HepG2 (cell line): ENCODE measurements around the gene FBXL12. TPM values are rescaled to one million over a fixed set of nuclear protein-coding genes. Genes with fewer than 3 reads are reported as not detected.

ENCODE experiments used
- FOXA1 ChIP-seq, 2 experiments: fragments of 450-650 bp in 1 of 2; sonication (generic) in 1 of 2; formaldehyde crosslinking in 1 of 2; IDR thresholded peaks; 2 replicates each; pipeline versions ENCODE4 v1.4.0 to v1.6.1; 2016 to 2020; ENCODE audit warnings: missing genetic modification reagents in 1 of 2
- GABPA ChIP-seq, 2 experiments: IDR thresholded peaks; 2 replicates each; pipeline ENCODE4 v1.6.1; 2011 to 2016; ENCODE audit warnings: low read depth in 2 of 2, low read length in 1 of 2, missing biosample characterization in 1 of 2, missing genetic modification characterization in 1 of 2
- HNRNPK ChIP-seq: fragments of 200-400 bp; formaldehyde crosslinking; IDR thresholded peaks from 2 replicates; pipeline ENCODE4 v1.6.1; 2018; ENCODE audit warnings: low read length, low read depth, moderate library complexity, mild to moderate bottlenecking; ENCODE audit not compliant: poor library complexity, severe bottlenecking
- NFE2 ChIP-seq: sonication (generic); formaldehyde crosslinking; IDR thresholded peaks from 2 replicates; pipeline ENCODE4 v1.4.0; 2020; ENCODE audit warnings: missing genetic modification reagents
- PHF20 ChIP-seq: sonication (generic); formaldehyde crosslinking; IDR thresholded peaks from 2 replicates; pipeline ENCODE4 v1.5.0; 2020; ENCODE audit warnings: mild to moderate bottlenecking, missing genetic modification reagents
- PITX1 ChIP-seq: sonication (generic); formaldehyde crosslinking; IDR thresholded peaks from 2 replicates; pipeline ENCODE4 v1.5.1; 2020; ENCODE audit warnings: mild to moderate bottlenecking, missing genetic modification reagents
- RAD21 ChIP-seq: fragments of 450-650 bp; formaldehyde crosslinking; IDR thresholded peaks from 2 replicates; pipeline ENCODE4 v1.5.0; 2020; ENCODE audit warnings: mild to moderate bottlenecking
- RBAK ChIP-seq: sonication (generic); formaldehyde crosslinking; IDR thresholded peaks from 2 replicates; pipeline ENCODE4 v1.5.1; 2020; ENCODE audit warnings: mild to moderate bottlenecking, missing genetic modification reagents
- RNF2 ChIP-seq: fragments of 450-650 bp; conservative IDR thresholded peaks from 2 replicates; pipeline ENCODE4 v1.6.1; 2016; ENCODE audit warnings: low read depth
- SNAPC2 ChIP-seq: sonication (generic); formaldehyde crosslinking; IDR thresholded peaks from 2 replicates; pipeline ENCODE4 v1.8.1; 2022; ENCODE audit warnings: mild to moderate bottlenecking, missing genetic modification reagents
- USF2 ChIP-seq, 2 experiments: sonication (generic) in 1 of 2; formaldehyde crosslinking in 1 of 2; IDR thresholded peaks; 2 replicates each; pipeline versions ENCODE4 v1.5.1 to v1.6.1; 2011 to 2020; ENCODE audit warnings: borderline replicate concordance in 1 of 2, low read depth in 1 of 2, low read length in 1 of 2, mild to moderate bottlenecking in 1 of 2, missing genetic modification reagents in 1 of 2, moderate library complexity in 1 of 2
- ZBTB44 ChIP-seq: sonication (generic); formaldehyde crosslinking; IDR thresholded peaks from 2 replicates; pipeline ENCODE4 v1.4.0; 2020; ENCODE audit warnings: missing genetic modification reagents
- ZFP1 ChIP-seq: IDR thresholded peaks from 2 replicates; pipeline ENCODE4 v1.6.1; 2016
- ZNF260 ChIP-seq: sonication (generic); formaldehyde crosslinking; IDR thresholded peaks from 2 replicates; pipeline ENCODE4 v1.4.0; 2020; ENCODE audit warnings: missing genetic modification reagents, low read depth, mild to moderate bottlenecking, borderline replicate concordance
- ZNF281 ChIP-seq: sonication (generic); formaldehyde crosslinking; IDR thresholded peaks from 2 replicates; pipeline ENCODE4 v1.4.0; 2020; ENCODE audit warnings: missing genetic modification reagents, borderline replicate concordance
- ZNF572 ChIP-seq: sonication (generic); formaldehyde crosslinking; IDR thresholded peaks from 2 replicates; pipeline ENCODE4 v1.5.1; 2020; ENCODE audit warnings: mild to moderate bottlenecking, missing genetic modification reagents
- ZNF704 ChIP-seq: sonication (generic); formaldehyde crosslinking; IDR thresholded peaks from 2 replicates; pipeline ENCODE4 v1.8.1; 2023; ENCODE audit warnings: mild to moderate bottlenecking, inconsistent platforms, moderate library complexity, missing genetic modification reagents, borderline replicate concordance
- ZNF790 ChIP-seq: sonication (generic); formaldehyde crosslinking; IDR thresholded peaks from 2 replicates; pipeline ENCODE4 v1.8.0; 2022; ENCODE audit warnings: missing genetic modification reagents, mild to moderate bottlenecking, borderline replicate concordance
- ZNF792 ChIP-seq: IDR thresholded peaks from 2 replicates; pipeline ENCODE4 v1.6.1; 2016
- ZNF83 ChIP-seq: sonication (generic); formaldehyde crosslinking; IDR thresholded peaks from 2 replicates; pipeline ENCODE4 v1.4.0; 2020; ENCODE audit warnings: missing genetic modification reagents, mild to moderate bottlenecking, borderline replicate concordance
- polyA plus RNA-seq, 8 experiments: library from polyadenylated mRNA; depleted of rRNA in 3 of 8; stranded (reverse) in 7 of 8; unstranded in 1 of 8; fragments of >200 nt; fragmentation: Illumina TruSeq in 4 of 8; extraction: Trizol in 4 of 8; gene quantifications; 2 replicates each; pipeline versions ENCODE4 v1.2.1 to v1.2.3, GENCODE V29; 2011 to 2016; ENCODE audit warnings: low read depth in 4 of 8, missing spikeins in 1 of 8, mixed read lengths in 1 of 8; ENCODE audit not compliant: insufficient read depth in 1 of 8
- total RNA-seq, 5 experiments: library from RNA; depleted of rRNA; stranded (reverse); fragments of >200 nt; fragmentation: Illumina TruSeq; extraction: Trizol; gene quantifications; 2 replicates each; pipeline ENCODE4 v1.2.3, GENCODE V29; 2016; ENCODE audit warnings: low read depth in 1 of 5

FBXL12 gene
- total and polyA plus RNA-seq, 2 of the 13 experiments (the other 11 are each of a cell fraction or from before 2014, with no cell fraction given) = 20.4 to 23.1 TPM

GRCh38 chr19:9827289-9828238 lies 8.7 kb upstream of the FBXL12 start, which contains the start of gene UBL5 (continued):
- TF ChIP-seq ZNF704 (CRISPR knock-in tag) (no peak; the same call in 1 of the 2 replicates), ZNF572 (CRISPR knock-in tag) (no peak; the same call in 1 of the 2 replicates), GABPA (IDR thresholded peaks at IDR 0.05; ENCODE audit: low read depth, low read length) (peak; percentile 97), GABPA (CRISPR knock-in tag; IDR thresholded peaks at IDR 0.05; ENCODE audit: low read depth) (peak; percentile 100), USF2 (IDR thresholded peaks at IDR 0.05; ENCODE audit: low read depth, low read length) (no peak), USF2 (CRISPR knock-in tag; IDR thresholded peaks at IDR 0.05; ENCODE audit: borderline replicate concordance) (no peak; the same call in 1 of the 2 replicates), ZNF790 (CRISPR knock-in tag) (no peak), PHF20 (CRISPR knock-in tag) (peak; percentile 95), RAD21 (CRISPR knock-in tag) (no peak), ZFP1 (CRISPR knock-in tag) (no peak), ZNF792 (CRISPR knock-in tag) (peak; percentile 91), ZNF281 (CRISPR knock-in tag) (no peak; the same call in 1 of the 2 replicates), NFE2 (CRISPR knock-in tag) (no peak), ZBTB44 (0 out of 2 replicates have a peak, but pooled peaks have one; percentile 70), PITX1 (CRISPR knock-in tag) (no peak; the same call in 1 of the 2 replicates), FOXA1 (IDR thresholded peaks at IDR 0.05) (no peak), FOXA1 (CRISPR knock-in tag; IDR thresholded peaks at IDR 0.05) (peak; percentile 66; the same call in 1 of the 2 replicates), SNAPC2 (CRISPR knock-in tag) (no peak), RBAK (no peak), ZNF260 (CRISPR knock-in tag) (no peak), ZNF83 (CRISPR knock-in tag) (no peak), RNF2 (0 out of 2 replicates have a peak, but pooled peaks have one; percentile 33), HNRNPK (no peak)
